ENCODE data around the gene SETX.

Gene SETX

DNA sequence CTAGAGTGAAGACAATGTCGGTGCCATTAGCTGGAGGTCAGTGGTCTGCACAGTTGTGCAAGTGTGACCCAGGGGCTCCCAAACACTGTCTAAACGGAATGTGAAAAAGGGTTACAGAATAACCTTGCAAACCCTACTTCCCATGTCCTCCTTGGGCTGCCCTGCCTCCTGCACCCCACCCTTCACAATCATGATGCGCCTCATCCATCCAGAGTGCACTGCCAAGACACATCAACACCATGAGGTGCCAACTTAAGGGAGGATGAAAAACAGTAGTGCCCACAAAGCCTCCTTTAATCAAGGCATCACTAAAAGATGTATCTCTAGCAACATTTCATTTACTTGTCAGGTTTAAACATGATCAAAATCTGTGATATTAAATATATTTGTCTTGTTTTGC lies 87.1 kb downstream of the SETX start:
- no peak for DNase-seq (ENCODE audit: low read depth)
- no peak overlapping the region for H3K4me3 ChIP-seq (ENCODE audit: low read length)
- TF ChIP-seq, protein P1, sequence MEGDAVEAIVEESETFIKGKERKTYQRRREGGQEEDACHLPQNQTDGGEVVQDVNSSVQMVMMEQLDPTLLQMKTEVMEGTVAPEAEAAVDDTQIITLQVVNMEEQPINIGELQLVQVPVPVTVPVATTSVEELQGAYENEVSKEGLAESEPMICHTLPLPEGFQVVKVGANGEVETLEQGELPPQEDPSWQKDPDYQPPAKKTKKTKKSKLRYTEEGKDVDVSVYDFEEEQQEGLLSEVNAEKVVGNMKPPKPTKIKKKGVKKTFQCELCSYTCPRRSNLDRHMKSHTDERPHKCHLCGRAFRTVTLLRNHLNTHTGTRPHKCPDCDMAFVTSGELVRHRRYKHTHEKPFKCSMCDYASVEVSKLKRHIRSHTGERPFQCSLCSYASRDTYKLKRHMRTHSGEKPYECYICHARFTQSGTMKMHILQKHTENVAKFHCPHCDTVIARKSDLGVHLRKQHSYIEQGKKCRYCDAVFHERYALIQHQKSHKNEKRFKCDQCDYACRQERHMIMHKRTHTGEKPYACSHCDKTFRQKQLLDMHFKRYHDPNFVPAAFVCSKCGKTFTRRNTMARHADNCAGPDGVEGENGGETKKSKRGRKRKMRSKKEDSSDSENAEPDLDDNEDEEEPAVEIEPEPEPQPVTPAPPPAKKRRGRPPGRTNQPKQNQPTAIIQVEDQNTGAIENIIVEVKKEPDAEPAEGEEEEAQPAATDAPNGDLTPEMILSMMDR (IDR thresholded peaks at IDR 0.05; ENCODE audit: insufficient read depth, low read depth, low read length, missing control alignments), result no peak

- TF ChIP-seq, protein P1 (IDR thresholded peaks at IDR 0.05; ENCODE audit: insufficient read depth, low read depth, low read length, missing control alignments), result no peak
- DNase-seq (ENCODE audit: low read depth), result no peak
- no peak overlapping the region for H3K4me3 ChIP-seq (ENCODE audit: low read length)
Measured at GRCh38 chr9:132266017-132266416, 88.8 kb downstream of the SETX start.

GRCh38 chr9:132260846-132261245 lies 93.9 kb downstream of the SETX start:
- DNase-seq (ENCODE audit: low read depth), result no peak
- TF ChIP-seq, protein P1 (IDR thresholded peaks at IDR 0.05; ENCODE audit: insufficient read depth, low read depth, low read length, missing control alignments), result no peak

DNA sequence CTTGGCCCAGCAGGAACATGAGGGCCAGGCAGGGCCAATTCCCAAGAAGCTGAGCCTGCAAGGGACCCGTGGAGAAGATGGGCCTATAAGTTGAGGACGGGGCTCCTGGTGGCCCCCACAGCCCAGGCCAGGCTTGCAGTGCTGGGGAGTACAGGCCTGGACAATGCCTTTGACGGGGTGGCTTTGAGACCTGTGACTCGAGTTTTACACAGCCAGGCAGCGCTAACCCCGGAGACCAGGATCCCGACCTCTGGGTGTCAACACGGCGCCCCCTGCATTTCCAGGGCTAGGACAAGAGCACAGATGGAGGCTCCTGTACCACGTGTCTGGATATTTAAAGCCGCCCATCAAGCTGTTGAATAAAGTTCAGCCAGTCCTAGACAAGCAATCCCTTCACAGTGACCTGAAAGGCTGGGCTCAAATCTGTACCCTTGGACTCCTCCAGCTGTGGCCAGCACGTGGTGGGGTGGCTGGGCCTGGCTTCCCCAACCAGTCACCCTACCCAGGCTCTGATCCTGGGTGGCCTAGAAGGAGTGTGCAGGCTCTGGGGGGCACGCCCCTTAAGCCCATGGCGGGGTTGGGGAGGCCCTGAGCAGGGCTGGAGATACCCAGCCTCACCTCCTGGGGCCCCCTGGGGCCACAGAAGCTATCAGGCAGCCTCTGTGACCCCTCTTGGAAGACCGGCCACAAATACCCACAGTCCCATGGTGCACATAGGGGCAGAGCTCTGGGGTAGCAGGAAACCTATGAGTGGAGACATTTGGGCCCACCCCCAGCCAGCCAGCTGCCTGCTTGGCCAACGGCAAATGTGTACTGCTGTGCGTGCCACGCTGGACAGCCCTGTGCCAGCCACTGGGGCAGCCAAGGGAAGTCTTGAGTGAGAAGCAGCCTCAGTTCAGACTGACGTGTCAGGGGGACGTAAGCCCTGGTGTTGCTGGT lies 104.2 kb downstream of the SETX start:
- DNase-seq (ENCODE audit: low read depth), result no peak
- H3K4me3 ChIP-seq (ENCODE audit: low read length), result no peak overlapping the region
- TF ChIP-seq, protein P1 (IDR thresholded peaks at IDR 0.05; ENCODE audit: insufficient read depth, low read depth, low read length, missing control alignments), result no peak

More at GRCh38 chr9:132260846-132261245, 93.9 kb downstream of the SETX start:
- H3K4me3 ChIP-seq (ENCODE audit: low read length), result no peak overlapping the region

DNA sequence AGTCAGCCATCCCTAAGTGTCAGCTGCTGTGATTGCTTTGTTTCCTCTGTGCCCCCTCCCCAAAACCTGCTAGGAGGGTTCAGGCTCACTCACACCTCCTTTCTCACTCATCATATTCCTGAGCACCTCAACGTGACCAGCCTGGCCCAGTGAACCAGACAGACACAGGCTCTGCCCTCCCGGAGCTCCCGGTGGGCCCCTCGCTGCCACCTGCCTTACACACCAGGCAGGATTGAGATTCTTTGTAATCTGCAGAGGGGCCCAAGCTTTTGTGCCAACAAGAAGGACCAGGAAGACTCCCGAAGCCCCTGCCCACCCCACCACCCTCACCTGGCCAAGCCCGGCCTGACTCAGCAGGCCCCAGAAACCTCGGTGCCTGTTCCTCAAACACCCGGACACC lies 105.1 kb downstream of the SETX start:
- H3K4me3 ChIP-seq (ENCODE audit: low read length), result no peak overlapping the region
- TF ChIP-seq, protein P1 (IDR thresholded peaks at IDR 0.05; ENCODE audit: insufficient read depth, low read depth, low read length, missing control alignments), result no peak
- DNase-seq (ENCODE audit: low read depth), result no peak

GRCh38 chr9:132249123-132249522 lies 105.7 kb downstream of the SETX start:
- no peak for DNase-seq (ENCODE audit: low read depth)
- no peak overlapping the region for H3K4me3 ChIP-seq (ENCODE audit: low read length)
- TF ChIP-seq, protein P1 (IDR thresholded peaks at IDR 0.05; ENCODE audit: insufficient read depth, low read depth, low read length, missing control alignments), result no peak
